ENCODE results near the gene KCNMB4.

DNA sequence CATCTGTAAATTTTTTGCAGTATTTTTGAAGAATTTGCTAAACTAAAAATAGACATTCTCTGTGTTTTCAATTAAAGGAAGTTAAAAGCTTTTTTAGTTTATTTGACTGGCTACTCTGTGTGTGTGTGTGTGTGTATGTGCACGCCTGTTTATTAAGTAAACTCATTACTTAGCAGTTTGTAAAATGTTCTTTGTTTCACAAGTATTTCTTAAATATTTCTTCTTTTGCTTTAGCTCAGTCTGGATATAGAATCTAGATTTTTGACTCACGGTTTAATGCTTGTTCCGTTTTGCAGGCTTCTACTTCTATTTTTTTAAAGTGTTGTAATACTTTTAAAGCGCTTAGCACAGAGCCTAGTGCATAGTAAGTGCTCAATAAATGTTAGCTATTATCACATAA is 46.5 kb upstream of the KCNMB4 start:
- TF ChIP-seq, protein P1, sequence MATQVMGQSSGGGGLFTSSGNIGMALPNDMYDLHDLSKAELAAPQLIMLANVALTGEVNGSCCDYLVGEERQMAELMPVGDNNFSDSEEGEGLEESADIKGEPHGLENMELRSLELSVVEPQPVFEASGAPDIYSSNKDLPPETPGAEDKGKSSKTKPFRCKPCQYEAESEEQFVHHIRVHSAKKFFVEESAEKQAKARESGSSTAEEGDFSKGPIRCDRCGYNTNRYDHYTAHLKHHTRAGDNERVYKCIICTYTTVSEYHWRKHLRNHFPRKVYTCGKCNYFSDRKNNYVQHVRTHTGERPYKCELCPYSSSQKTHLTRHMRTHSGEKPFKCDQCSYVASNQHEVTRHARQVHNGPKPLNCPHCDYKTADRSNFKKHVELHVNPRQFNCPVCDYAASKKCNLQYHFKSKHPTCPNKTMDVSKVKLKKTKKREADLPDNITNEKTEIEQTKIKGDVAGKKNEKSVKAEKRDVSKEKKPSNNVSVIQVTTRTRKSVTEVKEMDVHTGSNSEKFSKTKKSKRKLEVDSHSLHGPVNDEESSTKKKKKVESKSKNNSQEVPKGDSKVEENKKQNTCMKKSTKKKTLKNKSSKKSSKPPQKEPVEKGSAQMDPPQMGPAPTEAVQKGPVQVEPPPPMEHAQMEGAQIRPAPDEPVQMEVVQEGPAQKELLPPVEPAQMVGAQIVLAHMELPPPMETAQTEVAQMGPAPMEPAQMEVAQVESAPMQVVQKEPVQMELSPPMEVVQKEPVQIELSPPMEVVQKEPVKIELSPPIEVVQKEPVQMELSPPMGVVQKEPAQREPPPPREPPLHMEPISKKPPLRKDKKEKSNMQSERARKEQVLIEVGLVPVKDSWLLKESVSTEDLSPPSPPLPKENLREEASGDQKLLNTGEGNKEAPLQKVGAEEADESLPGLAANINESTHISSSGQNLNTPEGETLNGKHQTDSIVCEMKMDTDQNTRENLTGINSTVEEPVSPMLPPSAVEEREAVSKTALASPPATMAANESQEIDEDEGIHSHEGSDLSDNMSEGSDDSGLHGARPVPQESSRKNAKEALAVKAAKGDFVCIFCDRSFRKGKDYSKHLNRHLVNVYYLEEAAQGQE (IDR thresholded peaks at IDR 0.05; ENCODE audit: low read depth, low read length) = no peak
- TF ChIP-seq, protein P2, sequence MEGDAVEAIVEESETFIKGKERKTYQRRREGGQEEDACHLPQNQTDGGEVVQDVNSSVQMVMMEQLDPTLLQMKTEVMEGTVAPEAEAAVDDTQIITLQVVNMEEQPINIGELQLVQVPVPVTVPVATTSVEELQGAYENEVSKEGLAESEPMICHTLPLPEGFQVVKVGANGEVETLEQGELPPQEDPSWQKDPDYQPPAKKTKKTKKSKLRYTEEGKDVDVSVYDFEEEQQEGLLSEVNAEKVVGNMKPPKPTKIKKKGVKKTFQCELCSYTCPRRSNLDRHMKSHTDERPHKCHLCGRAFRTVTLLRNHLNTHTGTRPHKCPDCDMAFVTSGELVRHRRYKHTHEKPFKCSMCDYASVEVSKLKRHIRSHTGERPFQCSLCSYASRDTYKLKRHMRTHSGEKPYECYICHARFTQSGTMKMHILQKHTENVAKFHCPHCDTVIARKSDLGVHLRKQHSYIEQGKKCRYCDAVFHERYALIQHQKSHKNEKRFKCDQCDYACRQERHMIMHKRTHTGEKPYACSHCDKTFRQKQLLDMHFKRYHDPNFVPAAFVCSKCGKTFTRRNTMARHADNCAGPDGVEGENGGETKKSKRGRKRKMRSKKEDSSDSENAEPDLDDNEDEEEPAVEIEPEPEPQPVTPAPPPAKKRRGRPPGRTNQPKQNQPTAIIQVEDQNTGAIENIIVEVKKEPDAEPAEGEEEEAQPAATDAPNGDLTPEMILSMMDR (IDR thresholded peaks at IDR 0.05) = no peak
- TF ChIP-seq YY1 (IDR thresholded peaks at IDR 0.05; ENCODE audit: low read depth) = no peak
- no peak for TF ChIP-seq MEF2A (IDR thresholded peaks at IDR 0.05; ENCODE audit: borderline replicate concordance, low read depth)
- no peak for TF ChIP-seq GABPA (IDR thresholded peaks at IDR 0.05; ENCODE audit: low read depth)
- no peak for TF ChIP-seq MXI1 (IDR thresholded peaks at IDR 0.05; ENCODE audit: low read depth, low read length)
- no peak for TF ChIP-seq CHD2 (IDR thresholded peaks at IDR 0.05; ENCODE audit: low read length, partially characterized antibody)
- TF ChIP-seq JUND (IDR thresholded peaks at IDR 0.05) = no peak
